ENCODE data around the gene MICU1. TPM values are rescaled to one million over a fixed set of nuclear protein-coding genes. Genes with fewer than 3 reads are reported as not detected.
"Not testable (repeated sequence)": the region's sequence is repeated elsewhere in the genome, so short reads cannot be mapped to it uniquely, and the experiment has no call there.

The MICU1 gene, protein sequence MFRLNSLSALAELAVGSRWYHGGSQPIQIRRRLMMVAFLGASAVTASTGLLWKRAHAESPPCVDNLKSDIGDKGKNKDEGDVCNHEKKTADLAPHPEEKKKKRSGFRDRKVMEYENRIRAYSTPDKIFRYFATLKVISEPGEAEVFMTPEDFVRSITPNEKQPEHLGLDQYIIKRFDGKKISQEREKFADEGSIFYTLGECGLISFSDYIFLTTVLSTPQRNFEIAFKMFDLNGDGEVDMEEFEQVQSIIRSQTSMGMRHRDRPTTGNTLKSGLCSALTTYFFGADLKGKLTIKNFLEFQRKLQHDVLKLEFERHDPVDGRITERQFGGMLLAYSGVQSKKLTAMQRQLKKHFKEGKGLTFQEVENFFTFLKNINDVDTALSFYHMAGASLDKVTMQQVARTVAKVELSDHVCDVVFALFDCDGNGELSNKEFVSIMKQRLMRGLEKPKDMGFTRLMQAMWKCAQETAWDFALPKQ
- total RNA-seq (10 to 100 TPM; 29.7 to 53.5 (median 33.9) TPM), polyA plus RNA-seq (10 to 100 TPM; 29.4 to 39.1 (median 30.7) TPM)

DNA sequence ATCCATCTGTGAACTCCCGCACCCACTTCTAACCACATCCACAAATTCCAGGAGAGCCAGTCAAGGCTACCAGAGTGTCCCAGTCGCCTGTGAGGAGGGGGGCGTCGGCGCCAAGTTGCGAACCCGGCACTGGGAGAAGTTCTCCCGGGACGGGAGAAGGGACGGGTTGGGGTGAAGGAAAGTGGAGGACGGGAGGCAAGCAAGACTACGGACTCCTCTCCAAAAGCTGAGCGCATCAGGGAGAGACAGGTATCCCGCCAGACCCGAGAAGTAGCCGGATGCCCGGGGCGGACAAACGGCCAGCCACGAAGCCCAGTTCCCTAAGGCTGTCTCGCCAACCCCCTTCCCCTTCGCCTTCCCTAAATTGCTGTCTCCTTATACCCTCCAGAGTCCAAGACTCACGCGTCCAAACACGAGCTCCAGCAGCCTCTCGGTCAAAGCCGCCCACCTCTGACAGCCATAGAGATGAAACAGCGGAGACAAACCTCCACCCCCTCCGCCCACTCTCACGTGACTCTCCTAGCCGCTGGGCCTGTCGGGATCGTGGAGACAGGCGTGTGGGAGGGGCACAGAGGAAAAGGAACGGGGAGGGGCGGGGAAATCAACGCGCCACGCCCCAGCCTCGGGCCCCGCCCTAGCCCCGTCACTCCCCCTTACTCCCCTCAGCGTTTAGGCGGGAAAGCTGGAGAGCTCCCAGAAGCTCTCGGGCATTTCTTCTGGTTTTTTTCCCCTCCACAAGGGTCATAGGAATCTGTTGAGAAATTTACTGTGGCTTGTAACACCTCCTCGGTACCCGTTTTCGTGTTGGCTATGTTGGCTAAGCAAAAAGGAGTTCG lies at the start of gene MICU1:
Gene MICU1 (minus strand): TSS at position 472 of the 836 bp plus-strand sequence. CDS start 59,286 bp downstream, outside the sequence.
- 0% methylated on average over 49 of the region's 49 CpGs for WGBS, 2 donors
- DNase-seq: peak; percentile 98
- intact Hi-C loops (cut with DNase I): loop anchor here (2.0 to 10.0 kb wide), 3 partner anchors 67 to 271 kb away; partner anchors contain the start of genes DNAJB12 and MCU
- peak within 1 kb of the TSS; percentile 84 to 92 (median 86) for H3K4me3 ChIP-seq
- H3K36me3 ChIP-seq: no peaks in the 10 kb centered on the region
- TF ChIP-seq POLR2A (IDR thresholded peaks at IDR 0.05): peak; percentile 72 to 73
- TF ChIP-seq EP300 (IDR thresholded peaks at IDR 0.05): peak in 1 of 4 donors; percentile 29
- peak; percentile 76 to 98 (median 88) for TF ChIP-seq POLR2AphosphoS5 (IDR thresholded peaks at IDR 0.05)
- TF ChIP-seq, protein P1, sequence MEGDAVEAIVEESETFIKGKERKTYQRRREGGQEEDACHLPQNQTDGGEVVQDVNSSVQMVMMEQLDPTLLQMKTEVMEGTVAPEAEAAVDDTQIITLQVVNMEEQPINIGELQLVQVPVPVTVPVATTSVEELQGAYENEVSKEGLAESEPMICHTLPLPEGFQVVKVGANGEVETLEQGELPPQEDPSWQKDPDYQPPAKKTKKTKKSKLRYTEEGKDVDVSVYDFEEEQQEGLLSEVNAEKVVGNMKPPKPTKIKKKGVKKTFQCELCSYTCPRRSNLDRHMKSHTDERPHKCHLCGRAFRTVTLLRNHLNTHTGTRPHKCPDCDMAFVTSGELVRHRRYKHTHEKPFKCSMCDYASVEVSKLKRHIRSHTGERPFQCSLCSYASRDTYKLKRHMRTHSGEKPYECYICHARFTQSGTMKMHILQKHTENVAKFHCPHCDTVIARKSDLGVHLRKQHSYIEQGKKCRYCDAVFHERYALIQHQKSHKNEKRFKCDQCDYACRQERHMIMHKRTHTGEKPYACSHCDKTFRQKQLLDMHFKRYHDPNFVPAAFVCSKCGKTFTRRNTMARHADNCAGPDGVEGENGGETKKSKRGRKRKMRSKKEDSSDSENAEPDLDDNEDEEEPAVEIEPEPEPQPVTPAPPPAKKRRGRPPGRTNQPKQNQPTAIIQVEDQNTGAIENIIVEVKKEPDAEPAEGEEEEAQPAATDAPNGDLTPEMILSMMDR (IDR thresholded peaks at IDR 0.05): no peak
- H3K9me3 ChIP-seq: no peaks in the 10 kb centered on the region
- peak within 1 kb of the TSS; percentile 87 to 93 (median 88) for H3K27ac ChIP-seq
- H3K27me3 ChIP-seq: no peaks in the 10 kb centered on the region
- peaks cover 0 to 15% (median 13%) of the 10 kb centered on the region in 4 donors for H3K4me1 ChIP-seq

DNA sequence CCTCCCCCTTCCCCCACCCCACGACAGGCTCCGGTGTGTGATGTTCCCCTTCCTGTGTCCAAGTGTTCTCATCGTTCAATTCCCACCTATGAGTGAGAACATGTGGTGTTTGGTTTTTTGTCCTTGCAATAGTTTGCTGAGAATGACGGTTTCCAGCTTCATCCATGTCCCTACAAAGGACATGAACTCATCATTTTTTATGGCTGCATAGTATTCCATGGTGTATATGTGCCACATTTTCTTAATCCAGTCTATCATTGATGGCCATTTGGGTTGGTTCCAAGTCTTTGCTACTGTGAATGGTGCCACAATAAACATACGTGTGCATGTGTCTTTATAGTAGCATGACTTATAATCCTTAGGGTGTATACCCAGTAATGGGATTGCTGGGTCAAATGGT lies 48.3 kb upstream of the MICU1 start:
- 93 to 97% methylated on average over 4 to 5 of the region's 5 CpGs for WGBS, 2 donors

DNA sequence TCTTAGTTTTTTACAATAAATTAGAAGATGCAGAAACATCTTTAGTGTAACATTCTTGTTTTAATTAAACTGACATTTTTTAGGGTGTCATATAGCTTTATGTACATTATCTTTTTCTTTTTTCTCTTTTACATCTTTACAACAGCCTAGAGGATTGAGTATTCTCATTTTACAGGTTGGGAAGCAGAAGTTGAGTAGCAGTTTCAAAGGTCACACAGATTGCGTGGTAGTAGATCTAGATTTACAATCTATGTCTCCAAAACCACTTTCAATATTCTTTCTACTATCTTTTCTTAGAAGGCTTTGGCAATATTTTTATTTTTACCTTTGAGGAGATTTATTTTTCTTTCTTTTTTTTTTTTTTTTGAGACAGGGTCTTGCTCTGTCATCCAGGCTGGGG lies 47.4 kb upstream of the MICU1 start:
- TF ChIP-seq, protein P1 (IDR thresholded peaks at IDR 0.05): no peak
- TF ChIP-seq POLR2A (IDR thresholded peaks at IDR 0.05): no peak
- Histone ChIP-seq H3K27ac (no peak overlapping the region), H3K36me3 (no peaks in the 10 kb centered on the region), H3K9me3 (no peaks in the 10 kb centered on the region), H3K4me1 (no peaks in the 10 kb centered on the region), H3K4me3 (no peak overlapping the region), H3K27me3 (no peaks in the 10 kb centered on the region)
- 15 to 54% methylated on average over 1 of the region's 1 CpG for WGBS, 2 donors
- intact Hi-C loops (cut with DNase I): no loop called here
- DNase-seq: no peak

More for the DNA sequence above, 48.3 kb upstream of the MICU1 start:
- H3K36me3 ChIP-seq; H3K9me3 ChIP-seq; DNase-seq; H3K4me3 ChIP-seq; H3K4me1 ChIP-seq; H3K27ac ChIP-seq; H3K27me3 ChIP-seq; intact Hi-C loops (cut with DNase I): not testable (repeated sequence)

DNA sequence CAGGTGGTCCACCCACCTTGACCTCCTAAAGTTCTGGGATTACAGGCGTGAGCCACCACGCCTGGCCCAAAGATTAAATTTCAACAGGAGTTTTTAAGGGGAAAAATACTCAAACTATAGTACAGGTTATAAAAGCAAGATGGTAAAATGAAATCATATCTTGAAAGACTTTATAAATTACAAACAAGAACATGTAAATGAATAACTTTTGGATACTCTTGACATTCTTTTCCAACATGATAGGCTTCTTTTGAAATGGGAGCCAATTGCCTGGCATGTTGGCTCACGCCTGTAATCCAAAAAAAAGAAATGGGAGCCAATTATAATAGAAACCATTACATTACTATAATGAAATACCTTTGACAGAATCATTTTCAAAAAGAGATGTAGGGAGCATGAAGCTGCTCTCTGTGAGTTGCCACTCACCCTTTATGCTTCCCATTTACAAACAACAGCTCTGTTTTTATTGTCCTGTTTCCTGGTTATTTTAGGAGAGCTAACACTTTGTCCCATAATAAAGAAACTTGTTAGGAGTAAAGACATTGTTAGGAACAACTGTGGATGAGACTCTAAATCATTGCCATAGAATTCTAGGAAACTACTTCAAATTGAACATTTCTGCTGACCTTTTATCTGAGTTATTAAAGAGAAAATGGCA lies 41.5 kb upstream of the MICU1 start:
- Histone ChIP-seq H3K27me3 (no peaks in the 10 kb centered on the region), H3K4me3 (no peak overlapping the region), H3K4me1 (no peaks in the 10 kb centered on the region), H3K36me3 (no peaks in the 10 kb centered on the region), H3K9me3 (no peaks in the 10 kb centered on the region), H3K27ac (no peak overlapping the region)
- no peak for DNase-seq
- TF ChIP-seq POLR2AphosphoS5 (IDR thresholded peaks at IDR 0.05) (no peak), EP300 (IDR thresholded peaks at IDR 0.05) (no peak), POLR2A (IDR thresholded peaks at IDR 0.05) (no peak)
- TF ChIP-seq, protein P1 (IDR thresholded peaks at IDR 0.05): no peak
- intact Hi-C loops (cut with DNase I): no loop called here
- 22 to 74% methylated on average over 3 of the region's 3 CpGs for WGBS, 2 donors

Measured in sigmoid colon (tissue), 7 donors.